Stomach (tissue), 9 donors: ENCODE data around the gene NTN1. TPM values are rescaled to one million over a fixed set of nuclear protein-coding genes. Genes with fewer than 3 reads are reported as not detected.
A peak's percentile ranks its signal among the peaks of the same experiment; 100 is the strongest.

Experiments
- DNase-seq, 2 donors: peaks; one replicate each; pipeline versions ENCODE4 v3.0.0 to v3.0.0-alpha.2; 2013 to 2019
- H3K27ac ChIP-seq, 5 donors: fragments of 200-600 bp in 4 of 5; sonication (generic) in 4 of 5; one replicate each; pipeline ENCODE4 v1.5.1; 2013 to 2019; ENCODE audit warnings: mild to moderate bottlenecking in 1 of 5, moderate library complexity in 1 of 5
- H3K27me3 ChIP-seq, 3 donors: fragments of 200-600 bp; sonication (generic); one replicate each; pipeline ENCODE4 v1.5.1; 2017 to 2019; ENCODE audit warnings: mixed run types in 1 of 3
- H3K36me3 ChIP-seq, 4 donors: fragments of 200-600 bp; sonication (generic); 1 replicate in 3 of 4; 2 replicates in 1 of 4; pipeline ENCODE4 v1.5.1; 2016 to 2019
- H3K4me1 ChIP-seq, 4 donors: fragments of 200-600 bp; sonication (generic); one replicate each; pipeline ENCODE4 v1.5.1; 2016 to 2019
- H3K4me3 ChIP-seq, 4 donors: fragments of 200-600 bp; sonication (generic) in 3 of 4; one replicate each; pipeline ENCODE4 v1.5.1; 2016 to 2019; ENCODE audit warnings: mild to moderate bottlenecking in 1 of 4
- H3K9me3 ChIP-seq, 4 donors: fragments of 200-600 bp; sonication (generic); one replicate each; pipeline ENCODE4 v1.5.1; 2016 to 2019
- EP300 ChIP-seq: sonication (generic); formaldehyde crosslinking; IDR thresholded peaks from one replicate; pipeline ENCODE4 v1.6.1; 2017; ENCODE audit warnings: antibody characterized with exemption
- POLR2A ChIP-seq, 4 donors: fragments of 450-650 bp; IDR thresholded peaks; one replicate each; pipeline ENCODE4 v1.6.1; 2016; ENCODE audit warnings: antibody characterized with exemption in 4 of 4, control low read depth in 2 of 4, mild to moderate bottlenecking in 1 of 4, moderate library complexity in 1 of 4
- POLR2AphosphoS5 ChIP-seq, 3 donors: sonication (generic); formaldehyde crosslinking; IDR thresholded peaks; one replicate each; pipeline ENCODE4 v1.6.1; 2016; ENCODE audit warnings: antibody characterized with exemption in 3 of 3
- WGBS, 5 donors: extraction: QIAGEN DNeasy Blood & Tissue Kit in 3 of 5; methylation state at CpG; one replicate each; pipeline versions ENCODE4 v1.1.5 to v1.1.7; 2013 to 2018; 5-methylcytosine and 5-hydroxymethylcytosine counted together
- intact Hi-C: fragments of 100-400 bp; cut with DNase I; formaldehyde crosslinking; loops from one replicate; pipeline ENCODE4 v1.15.1; 2023; ENCODE audit warnings: low total_unique reads
- polyA plus RNA-seq, 3 donors: library from polyadenylated mRNA; stranded (reverse); fragments of 200-250 nt; gene quantifications; one replicate each; pipeline ENCODE4 v1.2.3, GENCODE V29; 2013
- total RNA-seq, 5 donors: library from RNA; depleted of rRNA; stranded (reverse); fragments of >200 nt; gene quantifications; one replicate each; pipeline versions ENCODE4 v1.1.0 to v1.2.3, GENCODE V29; 2014 to 2016
- TF ChIP-seq, protein P1 (sequence below), 7 experiments: fragments of 450-650 bp in 4 of 7; fragments of 200-600 bp in 3 of 7; sonication (generic) in 3 of 7; IDR thresholded peaks; one replicate each; pipeline ENCODE4 v1.5.1; 2016 to 2019; ENCODE audit warnings: antibody characterized with exemption in 7 of 7, control low read depth in 2 of 7, mild to moderate bottlenecking in 1 of 7
- donor health status: healthy with polysubstance abuse.
- donor health status: Bipolar disorder and iron deficiency.
- donor health status: healthy.

The NTN1 gene
- total and polyA plus RNA-seq, 8 donors: 2.9 to 56.2 (median 9.0) TPM

DNA sequence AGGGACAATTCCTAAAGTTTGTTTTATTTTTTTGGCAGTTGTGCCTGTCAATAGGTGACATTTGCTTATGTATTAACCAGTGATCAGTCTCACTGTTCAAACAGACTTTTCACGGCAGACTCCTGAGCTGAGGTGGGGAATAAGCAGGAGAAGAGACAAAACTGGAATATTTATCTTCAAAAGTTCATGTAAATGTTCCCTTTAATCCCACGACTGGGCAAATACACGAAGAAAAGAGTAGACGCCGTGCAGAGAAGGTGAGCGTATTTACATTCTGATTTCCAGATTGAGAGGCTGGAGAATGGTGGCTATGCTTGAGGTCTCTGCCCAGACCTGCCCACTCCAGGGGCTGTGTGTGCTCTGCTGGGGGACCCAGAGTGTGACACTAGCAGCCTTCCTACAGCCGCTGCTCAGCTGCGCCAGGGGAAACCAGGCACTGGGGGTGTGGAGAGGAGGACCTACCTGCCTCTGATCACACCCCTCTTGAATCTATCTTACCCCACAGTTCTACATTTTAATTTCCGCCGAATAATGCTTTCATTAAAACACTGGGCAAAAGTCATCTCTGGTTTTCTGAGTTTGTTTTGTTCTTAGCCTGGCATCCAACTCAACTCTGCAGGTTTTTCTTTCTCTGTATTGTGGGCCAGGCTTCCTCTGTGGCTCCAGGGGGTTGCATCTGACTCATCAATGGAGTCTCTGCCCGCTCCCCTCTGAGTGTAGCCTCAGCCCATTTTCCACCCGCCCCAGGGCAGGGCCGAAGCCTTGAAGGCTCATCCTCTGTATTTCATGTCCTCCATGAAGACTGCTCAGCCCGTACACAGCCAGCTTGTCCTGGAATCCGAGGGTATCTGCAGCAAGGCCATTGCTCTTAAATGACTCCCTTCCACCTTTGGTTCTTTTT, 237.1 kb downstream of the NTN1 start:
- WGBS, 5 donors: 49 to 67% (median 65%) methylated on average over 15 of the region's 15 CpGs
- Histone ChIP-seq H3K27me3 (no peaks in the 10 kb centered on the region), H3K9me3 (no peaks in the 10 kb centered on the region), H3K4me1 (peaks cover 23 to 52% (median 39%) of the 10 kb centered on the region in 4 donors), H3K4me3 (no peak overlapping the region), H3K27ac (peak overlapping the region in 1 of 5 donors; percentile 25), H3K36me3 (no peaks in the 10 kb centered on the region)
- intact Hi-C loops: no loop called here
- peak in 1 of 2 donors; percentile 45 for DNase-seq
- TF ChIP-seq, protein P1, sequence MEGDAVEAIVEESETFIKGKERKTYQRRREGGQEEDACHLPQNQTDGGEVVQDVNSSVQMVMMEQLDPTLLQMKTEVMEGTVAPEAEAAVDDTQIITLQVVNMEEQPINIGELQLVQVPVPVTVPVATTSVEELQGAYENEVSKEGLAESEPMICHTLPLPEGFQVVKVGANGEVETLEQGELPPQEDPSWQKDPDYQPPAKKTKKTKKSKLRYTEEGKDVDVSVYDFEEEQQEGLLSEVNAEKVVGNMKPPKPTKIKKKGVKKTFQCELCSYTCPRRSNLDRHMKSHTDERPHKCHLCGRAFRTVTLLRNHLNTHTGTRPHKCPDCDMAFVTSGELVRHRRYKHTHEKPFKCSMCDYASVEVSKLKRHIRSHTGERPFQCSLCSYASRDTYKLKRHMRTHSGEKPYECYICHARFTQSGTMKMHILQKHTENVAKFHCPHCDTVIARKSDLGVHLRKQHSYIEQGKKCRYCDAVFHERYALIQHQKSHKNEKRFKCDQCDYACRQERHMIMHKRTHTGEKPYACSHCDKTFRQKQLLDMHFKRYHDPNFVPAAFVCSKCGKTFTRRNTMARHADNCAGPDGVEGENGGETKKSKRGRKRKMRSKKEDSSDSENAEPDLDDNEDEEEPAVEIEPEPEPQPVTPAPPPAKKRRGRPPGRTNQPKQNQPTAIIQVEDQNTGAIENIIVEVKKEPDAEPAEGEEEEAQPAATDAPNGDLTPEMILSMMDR (IDR thresholded peaks at IDR 0.05): no peak
- TF ChIP-seq POLR2AphosphoS5 (IDR thresholded peaks at IDR 0.05) (no peak), POLR2A (IDR thresholded peaks at IDR 0.05) (no peak), EP300 (no peak)

DNA sequence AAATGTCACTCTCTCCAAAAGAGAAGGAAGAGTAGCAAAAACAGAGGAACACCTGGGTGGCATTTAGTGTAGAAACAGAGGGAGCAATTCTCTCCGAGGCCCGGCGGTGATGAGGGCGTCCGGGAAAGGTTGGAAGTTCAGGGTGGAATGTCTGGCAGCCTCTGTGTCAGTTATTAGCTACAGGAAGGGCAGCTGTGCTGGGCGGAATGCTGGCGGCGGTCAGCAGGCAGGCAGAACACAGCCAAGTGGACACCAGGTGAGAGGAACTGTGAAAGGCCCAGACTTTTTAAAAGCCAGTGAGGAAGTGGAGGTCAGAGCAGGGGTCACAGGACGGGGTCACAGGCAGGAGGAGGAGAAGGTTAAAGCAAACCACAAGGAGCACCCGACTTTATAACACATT, 238.1 kb downstream of the NTN1 start:
- intact Hi-C loops: no loop called here
- H3K27ac ChIP-seq: peak overlapping the region in 2 of 5 donors; percentile 17 to 18
- WGBS, 5 donors: 54 to 80% (median 58%) methylated on average over 10 of the region's 10 CpGs
- DNase-seq: peak in 1 of 2 donors; percentile 57
- no peak overlapping the region for H3K4me3 ChIP-seq
- H3K36me3 ChIP-seq: no peaks in the 10 kb centered on the region
- H3K4me1 ChIP-seq: peaks cover 23 to 52% (median 39%) of the 10 kb centered on the region in 4 donors
- peaks cover 0 to 7% (median 3%) of the 10 kb centered on the region in 4 donors for H3K9me3 ChIP-seq
- H3K27me3 ChIP-seq: no peaks in the 10 kb centered on the region
- TF ChIP-seq POLR2A (IDR thresholded peaks at IDR 0.05): no peak
- no peak for TF ChIP-seq POLR2AphosphoS5 (IDR thresholded peaks at IDR 0.05)
- TF ChIP-seq, protein P1 (IDR thresholded peaks at IDR 0.05): no peak
- TF ChIP-seq EP300: no peak

DNA sequence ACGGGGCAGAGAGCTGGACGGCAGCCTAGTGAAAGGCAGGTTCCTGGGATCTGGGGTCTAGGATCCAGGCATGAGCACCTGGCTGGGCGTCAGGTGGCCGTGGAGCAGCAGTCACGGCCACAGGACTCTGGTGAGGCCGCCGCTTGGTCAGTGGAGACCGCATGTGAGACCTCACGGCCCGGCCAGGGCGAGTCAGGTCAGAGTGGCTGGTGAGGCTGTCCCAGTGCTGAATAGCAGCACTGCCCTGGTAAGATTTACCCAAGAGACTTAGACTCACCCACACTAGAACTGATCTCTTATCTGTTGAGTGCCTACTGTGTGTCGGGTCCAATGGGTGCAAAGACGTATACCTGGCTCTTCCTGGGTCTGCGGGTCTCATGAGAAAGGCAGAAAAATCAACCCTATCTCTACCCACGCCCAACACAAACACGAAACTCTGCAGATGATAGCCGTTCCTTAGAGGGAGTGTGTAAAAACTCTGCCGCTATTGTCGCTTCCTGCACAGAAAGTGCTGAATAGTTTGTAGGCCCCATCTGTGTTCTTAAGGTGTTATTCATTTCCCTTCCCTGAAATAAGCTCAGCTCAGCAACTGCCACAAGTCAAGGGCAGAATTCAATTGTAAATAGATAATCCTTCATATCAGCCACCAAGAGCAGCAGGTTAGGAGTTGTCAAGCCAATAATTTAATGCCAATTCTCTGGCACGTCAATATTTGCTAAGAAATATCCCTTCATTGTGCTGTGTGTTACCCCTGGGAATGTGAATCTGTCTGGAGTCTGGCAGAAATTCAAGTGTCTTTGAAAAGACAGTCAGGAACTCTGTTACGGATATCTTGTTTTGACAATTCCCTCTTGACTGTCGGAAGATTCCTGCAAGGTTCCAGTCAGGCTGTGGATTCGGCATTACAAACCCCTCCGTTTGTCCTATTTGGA, 240.0 kb downstream of the NTN1 start:
- TF ChIP-seq, protein P1 (IDR thresholded peaks at IDR 0.05): no peak
- no peak for TF ChIP-seq POLR2A (IDR thresholded peaks at IDR 0.05)
- TF ChIP-seq EP300: no peak
- TF ChIP-seq POLR2AphosphoS5 (IDR thresholded peaks at IDR 0.05): no peak
- Histone ChIP-seq H3K27ac (peak overlapping the region in 3 of 5 donors; percentile 2 to 16 (median 12)), H3K27me3 (no peaks in the 10 kb centered on the region), H3K36me3 (no peaks in the 10 kb centered on the region), H3K4me1 (peaks cover 23 to 47% (median 34%) of the 10 kb centered on the region in 4 donors), H3K4me3 (no peak overlapping the region), H3K9me3 (peaks cover 0 to 8% (median 3%) of the 10 kb centered on the region in 4 donors)
- intact Hi-C loops: no loop called here
- DNase-seq: peak in 1 of 2 donors; percentile 69
- WGBS, 5 donors: 38 to 58% (median 46%) methylated on average over 20 to 24 of the region's 24 CpGs
